ENCODE measurements around the gene ZNF497. TPM values are rescaled to one million over a fixed set of nuclear protein-coding genes. Genes with fewer than 3 reads are reported as not detected.

ZNF497 gene
- total and polyA plus RNA-seq, 2 of the 13 experiments (the other 11 are each of a cell fraction or from before 2014, with no cell fraction given): 1.5 to 1.9 TPM

GRCh38 chr19:58305065-58305931 is 57.3 kb downstream of the ZNF497 start, which contains the start of gene ERVK3-1 (continued):
- peak; percentile 67 for TF ChIP-seq U2AF1 (optimal IDR thresholded peaks at IDR 0.05; ENCODE audit: low read depth, low read length)
- TF ChIP-seq GABPB1 (CRISPR knock-in tag; IDR thresholded peaks at IDR 0.05): peak; percentile 99
- TF ChIP-seq TSC22D2 (CRISPR knock-in tag; IDR thresholded peaks at IDR 0.05; ENCODE audit: borderline replicate concordance): 0 out of 2 replicates have a peak, but pooled peaks have one; percentile 49
- 0 out of 2 replicates have a peak, but pooled peaks have one; percentile 55 for TF ChIP-seq PREB (CRISPR knock-in tag; IDR thresholded peaks at IDR 0.05)
- TF ChIP-seq YEATS4 (CRISPR knock-in tag; IDR thresholded peaks at IDR 0.05; ENCODE audit: borderline replicate concordance): peak; percentile 71; the same call in 1 of the 2 replicates
- TF ChIP-seq E2F2 (CRISPR knock-in tag; IDR thresholded peaks at IDR 0.05; ENCODE audit: borderline replicate concordance): 0 out of 2 replicates have a peak, but pooled peaks have one; percentile 10
- TF ChIP-seq ZNF709 (CRISPR knock-in tag; IDR thresholded peaks at IDR 0.05): 0 out of 2 replicates have a peak, but pooled peaks have one; percentile 61
- no peak for TF ChIP-seq CENPX (CRISPR knock-in tag; IDR thresholded peaks at IDR 0.05)
- TF ChIP-seq NFKBIZ (CRISPR knock-in tag; IDR thresholded peaks at IDR 0.05): 0 out of 2 replicates have a peak, but pooled peaks have one; percentile 45
- peak; percentile 86 for TF ChIP-seq THAP7 (CRISPR knock-in tag; IDR thresholded peaks at IDR 0.05)
- peak; percentile 38; the same call in 1 of the 2 replicates for TF ChIP-seq RNF2 (conservative IDR thresholded peaks at IDR 0.05; ENCODE audit: low read depth)
- TF ChIP-seq ZNF335 (CRISPR knock-in tag; IDR thresholded peaks at IDR 0.05): peak; percentile 78; the same call in 1 of the 2 replicates
- no peak for TF ChIP-seq HES4 (CRISPR knock-in tag; IDR thresholded peaks at IDR 0.05; ENCODE audit: borderline replicate concordance)
- TF ChIP-seq TFAP4 (IDR thresholded peaks at IDR 0.05; ENCODE audit: borderline replicate concordance, low read depth): peak; percentile 39; the same call in 1 of the 2 replicates
- peak; percentile 39; the same call in 1 of the 2 replicates for TF ChIP-seq SRF (IDR thresholded peaks at IDR 0.05; ENCODE audit: low read depth, low read length)
- TF ChIP-seq ZNF263 (CRISPR knock-in tag; IDR thresholded peaks at IDR 0.05): peak; percentile 62; the same call in 1 of the 2 replicates
- TF ChIP-seq ZNF879 (CRISPR knock-in tag; IDR thresholded peaks at IDR 0.05): 0 out of 2 replicates have a peak, but pooled peaks have one; percentile 78
- no peak; the same call in 1 of the 2 replicates for TF ChIP-seq ATF3 (CRISPR knock-in tag; IDR thresholded peaks at IDR 0.05)
- peak; percentile 81; the same call in 1 of the 2 replicates for TF ChIP-seq ZNF280B (CRISPR knock-in tag; IDR thresholded peaks at IDR 0.05; ENCODE audit: borderline replicate concordance)
- peak; percentile 59; the same call in 1 of the 2 replicates for TF ChIP-seq HNRNPL (IDR thresholded peaks at IDR 0.05; ENCODE audit: low read depth, low read length)
- no peak for TF ChIP-seq ZNF451 (CRISPR knock-in tag; IDR thresholded peaks at IDR 0.05)
- TF ChIP-seq ZFY (CRISPR knock-in tag; IDR thresholded peaks at IDR 0.05): peak; percentile 71
- TF ChIP-seq THAP11 (CRISPR knock-in tag; IDR thresholded peaks at IDR 0.05): peak; percentile 100
